Thymus (tissue), 11 donors: ENCODE results near the gene NEK11. TPM values are rescaled to one million over a fixed set of nuclear protein-coding genes. Genes with fewer than 3 reads are reported as not detected.
"Not testable (repeated sequence)": the region's sequence is repeated elsewhere in the genome, so short reads cannot be mapped to it uniquely, and the experiment has no call there.

ENCODE experiments used
- DNase-seq, 9 donors: peaks; one replicate each; pipeline ENCODE4 v3.0.0-alpha.2; 2013; ENCODE audit warnings: low spot score in 9 of 9, low read depth in 6 of 9, missing footprints in 1 of 9
- H3K27ac ChIP-seq, 2 donors: one replicate each; pipeline ENCODE4 v1.5.1; 2013; ENCODE audit warnings: control low read depth in 1 of 2, low read depth in 1 of 2, low read length in 1 of 2, mild to moderate bottlenecking in 1 of 2, moderate library complexity in 1 of 2
- H3K27me3 ChIP-seq, 2 donors: one replicate each; pipeline ENCODE4 v1.5.1; 2013; ENCODE audit warnings: low read length in 1 of 2; ENCODE audit not compliant: control insufficient read depth in 2 of 2, insufficient read depth in 1 of 2
- H3K36me3 ChIP-seq, 2 donors: one replicate each; pipeline ENCODE4 v1.5.1; 2013; ENCODE audit warnings: low read length in 1 of 2, mild to moderate bottlenecking in 1 of 2, moderate library complexity in 1 of 2; ENCODE audit not compliant: control insufficient read depth in 2 of 2, insufficient read depth in 2 of 2
- H3K4me1 ChIP-seq, 2 donors: one replicate each; pipeline ENCODE4 v1.5.1; 2013; ENCODE audit warnings: low read length in 2 of 2; ENCODE audit not compliant: control insufficient read depth in 2 of 2, insufficient read depth in 2 of 2
- H3K4me3 ChIP-seq, 2 donors: one replicate each; pipeline ENCODE4 v1.5.1; 2013; ENCODE audit warnings: low read length in 2 of 2, control low read depth in 1 of 2, mild to moderate bottlenecking in 1 of 2
- H3K9me3 ChIP-seq, 2 donors: one replicate each; pipeline ENCODE4 v1.5.1; 2013; ENCODE audit warnings: low read length in 1 of 2, mild to moderate bottlenecking in 1 of 2; ENCODE audit not compliant: control insufficient read depth in 2 of 2, insufficient read depth in 1 of 2
- WGBS: extraction: QIAGEN DNeasy Blood & Tissue Kit; methylation state at CpG from one replicate; pipeline ENCODE4 v1.1.7; 2013; 5-methylcytosine and 5-hydroxymethylcytosine counted together
- polyA plus RNA-seq: library from polyadenylated mRNA; stranded (reverse); fragments of 200-250 nt; gene quantifications from one replicate; pipeline ENCODE4 v1.2.3, GENCODE V29; 2013
- total RNA-seq: library from RNA; stranded (reverse); fragments of 120-200 nt; gene quantifications from one replicate; pipeline ENCODE4 v1.2.4, GENCODE V29; 2013
- donor health status: healthy.

The NEK11 gene
- total and polyA plus RNA-seq, 2 donors, result 1.8 to 3.2 TPM

DNA sequence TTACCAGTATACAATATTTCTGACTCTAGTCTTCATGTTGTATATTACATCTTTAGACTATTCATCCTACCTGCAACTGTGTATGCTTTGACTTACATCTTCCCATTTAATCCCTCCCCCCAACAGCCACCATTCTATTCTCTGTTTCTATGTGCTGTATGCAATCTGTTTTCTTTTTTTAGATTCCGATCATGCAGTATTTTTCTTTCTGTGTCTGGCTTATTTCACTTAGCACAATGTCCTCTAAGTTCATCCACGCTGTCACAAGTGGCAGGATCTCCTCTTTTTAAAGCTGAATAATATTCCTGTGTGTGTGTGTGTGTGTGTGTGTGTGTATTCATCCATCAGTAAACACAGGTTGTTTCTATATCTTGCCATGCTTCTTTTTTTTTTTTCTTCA, 288.5 kb downstream of the NEK11 start:
- Histone ChIP-seq H3K4me3 (no peak overlapping the region), H3K9me3 (no peaks in the 10 kb centered on the region), H3K27me3 (no peaks in the 10 kb centered on the region), H3K27ac (no peak overlapping the region), H3K36me3 (no peaks in the 10 kb centered on the region), H3K4me1 (no peaks in the 10 kb centered on the region)
- WGBS, result 91% methylated on average over 2 of the region's 2 CpGs
- DNase-seq, result no peak

DNA sequence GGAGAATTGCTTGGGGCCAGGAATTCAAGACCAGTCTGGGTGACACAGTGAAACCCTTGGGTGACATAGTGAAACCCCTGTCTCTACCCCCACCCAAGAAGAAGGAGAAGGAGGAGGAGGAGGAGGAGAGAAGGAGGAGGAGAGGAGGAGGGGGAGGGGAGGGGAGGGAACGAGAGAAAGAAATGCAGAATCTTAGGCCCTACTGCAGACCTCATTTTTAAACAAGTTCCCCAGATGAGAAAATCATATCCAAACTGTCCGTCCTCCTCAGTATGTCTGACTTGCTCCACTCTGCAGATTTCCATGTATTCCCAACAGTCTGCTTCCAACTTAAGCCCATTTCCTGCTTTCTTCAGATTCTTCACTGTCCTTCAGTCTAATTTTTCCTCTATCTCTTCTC, 291.0 kb downstream of the NEK11 start:
- no peak for DNase-seq
- no peak overlapping the region for H3K27ac ChIP-seq
- no peaks in the 10 kb centered on the region for H3K27me3 ChIP-seq
- no peaks in the 10 kb centered on the region for H3K4me1 ChIP-seq
- no peaks in the 10 kb centered on the region for H3K36me3 ChIP-seq
- WGBS, result 93% methylated on average over 2 of the region's 2 CpGs
- no peak overlapping the region for H3K4me3 ChIP-seq
- no peaks in the 10 kb centered on the region for H3K9me3 ChIP-seq

DNA sequence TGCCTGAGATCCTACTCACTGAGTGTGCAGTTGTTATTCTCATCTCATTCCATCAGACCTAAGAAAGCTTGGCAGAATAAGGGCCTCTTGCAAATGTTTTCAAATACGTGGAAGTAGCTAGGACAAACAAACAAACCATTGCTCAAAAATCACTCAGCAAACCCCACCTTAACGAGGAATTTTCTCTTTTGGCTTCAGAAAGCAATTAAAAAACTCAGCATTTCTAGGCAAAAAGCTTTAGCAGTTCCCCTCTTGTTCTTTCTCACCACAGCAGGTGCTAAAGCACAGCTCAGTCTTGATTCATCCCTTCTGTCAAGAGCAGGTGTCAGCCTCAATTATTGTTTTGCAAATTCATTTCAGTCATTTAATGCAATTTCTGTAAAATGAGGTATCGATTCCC, 296.3 kb downstream of the NEK11 start:
- WGBS, result 92% methylated on average over 3 of the region's 3 CpGs
- Histone ChIP-seq H3K27ac (no peak overlapping the region), H3K27me3 (no peaks in the 10 kb centered on the region)

DNA sequence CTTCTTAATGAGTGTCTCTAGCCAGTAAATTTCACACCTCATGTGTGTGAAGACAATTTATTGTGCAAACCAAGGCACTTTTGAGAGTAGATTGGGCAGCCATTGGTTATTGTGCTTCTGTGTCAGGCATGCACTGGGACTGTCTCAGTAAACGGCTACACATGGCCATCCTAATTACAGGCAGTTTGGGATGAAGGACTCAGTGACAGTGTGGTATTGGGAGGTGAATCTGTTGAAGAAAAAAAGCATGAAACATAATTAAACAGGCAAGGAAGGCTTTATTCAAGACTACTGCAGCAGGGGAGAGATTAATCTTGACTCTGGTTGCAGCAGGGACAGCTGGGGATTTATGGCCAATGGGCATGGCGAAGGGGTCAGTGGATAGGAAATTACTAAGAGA, 297.1 kb downstream of the NEK11 start:
- no peak overlapping the region for H3K27ac ChIP-seq
- H3K4me3 ChIP-seq, result no peak overlapping the region
- H3K9me3 ChIP-seq, result no peaks in the 10 kb centered on the region
- no peak for DNase-seq
- WGBS, result 95% methylated on average over 2 of the region's 2 CpGs
- H3K4me1 ChIP-seq, result no peaks in the 10 kb centered on the region
- H3K27me3 ChIP-seq, result no peaks in the 10 kb centered on the region
- no peaks in the 10 kb centered on the region for H3K36me3 ChIP-seq

More for the DNA sequence above, 296.3 kb downstream of the NEK11 start:
- no peak for DNase-seq
- Histone ChIP-seq H3K36me3 (no peaks in the 10 kb centered on the region), H3K4me1 (no peaks in the 10 kb centered on the region), H3K4me3 (no peak overlapping the region), H3K9me3 (no peaks in the 10 kb centered on the region)

DNA sequence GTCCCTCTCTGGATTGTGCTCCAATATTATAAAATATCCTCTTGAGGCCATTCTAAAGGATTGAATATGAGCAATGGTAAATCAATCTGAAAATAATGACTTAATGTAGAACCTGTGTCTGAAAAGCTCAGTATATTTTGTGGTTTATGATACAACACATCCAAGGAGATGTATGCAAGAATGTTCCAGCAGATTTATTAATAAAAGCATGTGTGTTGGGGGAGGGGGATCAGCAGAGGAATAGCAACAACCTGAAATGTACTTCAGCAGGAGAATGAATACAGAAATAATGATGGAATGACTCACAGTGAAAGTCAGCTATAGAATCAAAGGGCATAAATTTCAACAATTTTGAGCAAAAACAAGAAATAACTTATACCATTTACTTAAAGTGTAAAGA, 298.2 kb downstream of the NEK11 start:
- Histone ChIP-seq H3K9me3 (no peaks in the 10 kb centered on the region), H3K4me1 (no peaks in the 10 kb centered on the region), H3K27ac (no peak overlapping the region), H3K36me3 (no peaks in the 10 kb centered on the region), H3K27me3 (no peaks in the 10 kb centered on the region), H3K4me3 (no peak overlapping the region)
- no peak for DNase-seq

DNA sequence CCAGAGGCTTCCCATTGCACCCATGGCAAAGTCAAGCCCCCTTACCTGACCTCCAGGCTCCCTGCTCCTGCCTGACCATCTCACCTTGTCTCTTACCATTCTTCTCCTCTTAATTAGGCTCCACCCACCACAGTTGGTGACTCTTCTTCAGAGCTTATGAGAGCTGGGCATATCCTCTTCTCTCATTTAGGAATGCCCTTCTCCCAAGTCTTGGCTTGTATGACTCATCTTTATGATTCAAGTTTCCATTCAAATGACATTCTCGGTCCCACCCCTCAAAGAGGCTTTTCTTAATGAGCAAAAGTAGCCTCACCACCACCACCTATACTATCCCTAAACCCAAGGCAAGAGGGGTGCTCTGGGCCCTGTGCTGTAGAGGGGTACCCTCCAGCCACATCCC, 299.6 kb downstream of the NEK11 start:
- Histone ChIP-seq H3K27me3 (no peaks in the 10 kb centered on the region), H3K27ac (no peak overlapping the region), H3K36me3 (no peaks in the 10 kb centered on the region), H3K4me1 (no peaks in the 10 kb centered on the region), H3K9me3 (no peaks in the 10 kb centered on the region), H3K4me3 (no peak overlapping the region)
- DNase-seq, result no peak
- WGBS, result 95% methylated on average over 1 of the region's 1 CpG

- Histone ChIP-seq H3K4me3 (no peak overlapping the region), H3K4me1 (no peaks in the 10 kb centered on the region), H3K9me3 (no peaks in the 10 kb centered on the region), H3K36me3 (no peaks in the 10 kb centered on the region), H3K27ac (no peak overlapping the region), H3K27me3 (no peaks in the 10 kb centered on the region)
- 82% methylated on average over 3 of the region's 3 CpGs for WGBS
- no peak for DNase-seq
These were observed 302.0 kb downstream of the NEK11 start for GRCh38 chr3:131328721-131329120.

DNA sequence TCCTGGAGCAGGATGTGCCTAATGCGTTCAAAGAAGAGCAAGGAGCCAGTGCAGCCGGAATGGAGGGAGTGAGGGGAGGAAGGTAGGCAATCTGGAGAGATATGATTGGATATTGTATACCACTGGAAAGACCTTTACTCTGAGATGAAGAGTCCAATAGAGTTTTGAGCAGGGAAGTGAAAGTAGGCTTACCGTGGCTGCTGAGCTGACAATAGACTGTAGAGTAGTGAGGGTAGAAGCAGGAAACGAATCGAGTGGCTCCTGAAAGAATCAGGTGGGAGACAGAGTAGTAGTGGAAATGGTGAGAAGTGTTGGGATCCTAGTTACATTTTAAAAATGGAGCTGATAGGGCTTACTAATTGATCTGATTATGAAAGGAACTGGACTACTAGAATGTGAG, 303.1 kb downstream of the NEK11 start:
- Histone ChIP-seq H3K27me3 (no peaks in the 10 kb centered on the region), H3K9me3 (no peaks in the 10 kb centered on the region), H3K36me3 (no peaks in the 10 kb centered on the region), H3K4me1 (no peaks in the 10 kb centered on the region), H3K4me3 (no peak overlapping the region), H3K27ac (no peak overlapping the region)
- WGBS, result 95% methylated on average over 5 of the region's 5 CpGs
- no peak for DNase-seq

- 94% methylated on average over 26 of the region's 27 CpGs for WGBS
- not testable (repeated sequence) for H3K9me3 ChIP-seq, H3K27ac ChIP-seq, H3K4me3 ChIP-seq, H3K36me3 ChIP-seq, DNase-seq, H3K4me1 ChIP-seq, H3K27me3 ChIP-seq
These were observed 304.9 kb downstream of the NEK11 start for GRCh38 chr3:131331456-131332085.
